HK-2 (cell line): ENCODE measurements around the gene TMTC2.

Source experiments
- DNase-seq: peaks from one replicate; pipeline ENCODE4 v3.0.0-alpha.2; 2018; ENCODE audit not compliant: unreplicated experiment

Gene TMTC2

DNA sequence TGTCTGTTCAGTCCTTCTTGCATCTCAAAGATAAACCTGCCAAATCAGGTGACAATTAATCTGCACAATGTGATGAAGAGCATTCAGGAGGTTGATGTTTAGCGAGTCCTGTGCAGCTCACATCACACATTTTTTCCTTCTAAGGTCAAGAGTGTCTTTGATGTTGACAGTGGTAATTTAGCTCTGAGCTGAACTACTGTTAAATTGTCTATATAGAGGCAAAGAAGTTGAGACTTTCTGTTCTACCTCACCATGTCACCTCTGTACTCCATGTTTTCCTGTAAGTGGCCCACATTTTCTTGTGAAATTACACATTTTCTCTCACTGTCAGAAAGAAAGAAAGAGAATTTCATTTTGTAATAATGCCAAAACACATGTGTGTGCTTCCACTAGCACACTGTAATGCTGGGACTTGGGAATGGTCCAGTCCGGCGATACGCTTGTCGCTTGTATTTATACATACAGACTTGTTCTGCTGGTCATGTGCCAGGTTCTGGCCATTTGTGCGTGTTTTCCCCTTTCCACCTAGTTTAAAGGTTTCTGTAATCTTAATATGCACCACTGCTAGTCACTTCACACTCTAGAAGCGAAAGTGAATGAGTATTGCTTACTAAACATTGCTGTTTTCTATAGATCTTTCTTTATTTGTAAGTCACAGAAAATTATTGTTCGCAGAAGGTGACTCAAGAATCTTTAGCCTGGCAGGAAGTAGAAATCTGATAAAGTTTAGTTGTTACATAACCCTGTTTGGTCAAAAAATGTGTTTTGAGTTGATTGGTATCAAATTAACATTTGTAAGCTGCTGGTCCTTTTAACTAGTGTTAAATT lies 328.9 kb downstream of the TMTC2 start:
- DNase-seq, result no peak

DNA sequence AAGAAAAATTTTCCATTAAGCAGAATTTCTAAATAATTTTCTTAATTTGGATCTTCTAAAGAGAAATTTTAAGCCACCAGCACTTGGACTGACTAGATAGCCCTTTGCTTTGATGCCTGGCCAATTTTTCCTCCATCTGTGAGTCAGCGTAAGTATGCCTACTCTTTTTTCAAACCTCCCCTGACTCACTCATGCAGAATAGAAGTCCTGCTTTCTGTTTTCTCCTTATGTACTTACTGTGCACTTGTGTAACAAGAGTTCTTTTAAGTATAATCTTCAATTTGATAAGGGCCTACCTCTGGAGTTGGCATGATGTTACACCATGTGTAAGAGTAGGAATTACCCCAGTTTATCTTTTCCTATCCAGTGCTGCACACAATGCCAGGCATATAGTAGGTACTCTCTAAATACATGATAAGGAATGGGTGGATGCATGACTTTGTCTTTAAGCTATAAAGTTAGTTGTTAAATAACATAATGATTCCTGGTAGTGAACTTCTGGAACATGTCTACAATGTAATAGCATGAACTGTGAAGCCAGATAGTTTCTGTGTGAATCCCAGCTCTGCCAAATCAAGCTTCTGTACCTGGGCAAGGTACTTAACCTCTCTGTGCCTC lies 329.6 kb downstream of the TMTC2 start:
- no peak for DNase-seq

DNA sequence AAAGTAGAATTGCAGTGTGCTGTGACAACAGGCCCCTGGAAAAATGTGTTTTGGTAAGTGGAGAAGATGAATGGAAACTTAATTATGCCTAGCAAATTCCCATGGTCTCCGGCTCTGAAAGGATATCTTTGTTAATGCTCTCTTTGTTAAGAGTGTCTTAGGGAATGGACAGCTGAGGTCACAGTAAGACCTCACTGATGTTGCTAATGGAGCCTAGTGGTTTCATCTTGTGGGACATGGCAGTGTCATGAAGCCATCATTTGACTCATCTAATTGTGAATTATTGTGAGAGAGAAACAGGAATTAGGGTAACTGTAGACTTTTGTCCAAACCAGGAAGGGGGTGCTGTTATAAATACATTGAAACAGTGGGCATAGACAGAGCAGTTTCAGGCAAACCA lies 330.3 kb downstream of the TMTC2 start:
- no peak for DNase-seq

DNA sequence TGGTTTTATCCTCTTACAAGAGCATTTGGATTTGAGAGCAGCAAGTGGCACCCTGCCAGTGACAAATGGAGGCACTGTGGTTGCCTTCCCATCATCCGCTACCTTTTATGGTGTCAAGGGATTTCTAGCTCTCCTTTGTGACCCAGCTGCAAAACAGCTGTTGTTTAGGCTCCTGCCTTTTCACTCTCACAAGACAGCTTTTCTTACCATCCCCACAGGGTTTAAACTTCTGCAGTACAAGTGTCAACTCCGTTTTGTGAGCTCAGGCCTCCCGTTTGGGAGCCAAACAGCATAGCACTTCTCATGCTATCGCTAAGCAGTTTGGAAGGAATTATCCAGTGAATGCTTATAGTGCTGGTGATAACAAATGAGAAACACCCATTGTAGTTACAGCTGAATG lies 331.4 kb downstream of the TMTC2 start:
- no peak for DNase-seq

DNA sequence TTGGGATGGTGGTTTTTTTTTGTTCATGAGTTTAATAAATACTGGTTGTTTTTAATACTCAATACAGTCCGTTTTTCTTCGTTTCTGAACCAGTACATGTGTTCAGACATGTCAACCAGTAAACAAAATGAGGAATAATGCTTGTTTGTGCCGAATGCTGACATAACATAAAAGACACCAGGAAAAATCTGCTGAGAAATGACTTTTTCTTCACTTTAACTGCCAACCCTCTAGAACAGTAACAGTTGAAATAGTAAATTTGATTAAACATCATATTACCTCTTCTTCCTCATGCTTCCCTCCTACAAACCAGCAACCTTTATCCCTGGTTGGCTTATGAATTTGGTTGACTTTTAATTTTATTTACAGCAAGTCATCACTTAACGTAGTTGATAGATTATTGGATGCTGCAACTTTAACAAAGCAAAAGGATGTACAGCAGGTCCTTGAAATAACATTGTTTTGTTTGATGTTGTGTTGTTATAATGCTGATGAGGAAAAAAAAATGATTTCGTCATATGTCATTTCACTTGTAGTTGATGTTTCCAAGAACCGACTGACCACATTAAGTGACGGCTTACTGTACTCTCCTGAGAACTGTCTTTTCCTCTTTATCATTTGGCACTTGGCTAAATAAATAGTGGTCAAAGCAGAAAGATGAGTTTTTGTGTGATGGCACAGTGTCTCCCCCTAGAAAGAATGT lies 340.5 kb downstream of the TMTC2 start:
- DNase-seq, result no peak

DNA sequence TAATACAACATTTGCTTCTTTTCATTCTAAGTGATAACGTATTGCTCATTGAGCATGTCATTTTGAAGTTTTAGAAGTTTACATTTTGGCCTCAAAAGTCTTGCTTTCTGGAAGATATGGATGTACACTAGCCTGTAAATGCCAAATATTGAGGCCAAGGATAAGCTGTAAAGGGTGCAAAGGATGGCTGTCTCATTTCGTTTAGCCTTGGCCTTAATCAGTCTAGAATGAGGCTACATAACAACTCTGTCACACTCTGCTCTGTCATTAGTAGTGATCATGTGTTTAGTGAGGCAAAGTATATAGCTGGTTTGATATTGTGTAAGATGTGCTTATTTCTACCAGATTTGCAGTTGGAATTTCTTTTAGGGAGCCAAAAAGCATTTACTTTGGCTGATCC lies 344.5 kb downstream of the TMTC2 start:
- no peak for DNase-seq

DNA sequence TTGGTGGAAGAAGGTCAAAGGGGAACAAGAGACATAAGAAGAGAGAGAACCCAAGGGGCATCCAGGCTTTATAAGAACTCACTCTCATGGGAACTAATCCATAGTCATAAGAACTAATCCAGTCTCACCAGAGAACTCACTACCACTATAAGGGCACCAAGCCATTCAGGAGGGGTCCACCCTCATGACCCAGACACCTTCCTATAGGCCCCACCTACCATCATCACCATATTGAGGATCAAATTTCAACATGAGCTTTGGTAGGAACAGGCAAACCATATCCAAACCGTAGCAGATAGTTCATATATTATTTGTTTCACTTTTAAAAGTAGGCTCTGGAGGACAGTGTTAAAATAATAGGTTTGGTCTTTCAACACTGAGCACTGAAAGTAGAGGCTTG lies 350.1 kb downstream of the TMTC2 start:
- no peak for DNase-seq

DNA sequence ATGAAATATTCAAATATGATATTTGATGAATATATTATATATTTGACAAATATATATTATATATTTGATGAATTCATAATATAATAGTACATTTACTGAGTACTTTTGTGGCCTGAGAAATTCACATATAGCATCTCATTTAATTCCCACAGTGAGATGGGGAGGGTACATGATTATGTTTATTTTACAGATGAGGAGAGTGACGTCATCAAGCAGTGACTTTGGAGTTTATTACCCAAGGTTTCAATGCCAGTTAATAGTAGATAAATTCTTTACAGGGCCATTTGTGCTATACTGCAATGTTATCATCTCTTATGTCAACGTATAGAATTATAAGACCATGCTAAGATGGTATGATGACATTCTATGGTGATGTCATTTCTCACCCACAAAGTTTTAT lies 352.7 kb downstream of the TMTC2 start:
- no peak for DNase-seq

DNA sequence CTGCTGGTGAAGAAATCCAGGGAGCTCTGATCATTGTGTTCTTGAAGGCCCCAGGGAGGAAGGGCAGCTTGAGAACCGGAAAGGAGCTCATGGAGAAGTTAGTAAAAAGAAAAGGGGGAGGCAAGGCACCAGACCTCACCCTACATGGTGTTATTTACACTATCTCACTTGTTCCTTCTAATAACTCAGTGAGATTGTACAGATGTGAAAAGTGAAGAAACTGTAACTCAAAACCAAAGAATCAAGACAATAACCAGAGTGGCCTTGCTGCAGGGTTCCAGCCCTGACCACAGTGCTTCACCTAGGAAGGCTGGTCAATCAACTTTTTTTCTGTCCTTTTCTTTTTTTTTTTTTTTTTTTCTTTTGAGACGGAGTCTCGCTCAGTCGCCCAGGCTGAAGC lies 353.6 kb downstream of the TMTC2 start:
- DNase-seq, result no peak

DNA sequence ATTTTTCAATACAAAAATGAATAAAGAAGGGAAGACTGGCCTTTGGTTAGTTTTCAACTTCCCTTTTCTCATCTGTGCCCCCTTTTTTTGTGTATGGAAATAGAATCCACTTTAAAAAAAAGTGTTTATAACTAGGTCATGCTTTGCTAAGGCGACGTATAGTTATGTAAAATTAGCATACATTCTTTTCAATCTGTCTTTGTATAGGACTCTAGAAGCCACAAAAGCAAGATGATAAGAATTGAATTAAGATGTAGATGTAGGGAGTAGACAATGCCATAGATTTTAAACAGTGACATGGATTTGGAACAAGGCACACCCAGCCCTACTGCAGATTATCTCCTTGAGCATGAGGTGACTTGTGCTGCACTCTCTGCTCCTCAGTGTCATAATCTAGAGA lies 354.3 kb downstream of the TMTC2 start:
- DNase-seq, result no peak

DNA sequence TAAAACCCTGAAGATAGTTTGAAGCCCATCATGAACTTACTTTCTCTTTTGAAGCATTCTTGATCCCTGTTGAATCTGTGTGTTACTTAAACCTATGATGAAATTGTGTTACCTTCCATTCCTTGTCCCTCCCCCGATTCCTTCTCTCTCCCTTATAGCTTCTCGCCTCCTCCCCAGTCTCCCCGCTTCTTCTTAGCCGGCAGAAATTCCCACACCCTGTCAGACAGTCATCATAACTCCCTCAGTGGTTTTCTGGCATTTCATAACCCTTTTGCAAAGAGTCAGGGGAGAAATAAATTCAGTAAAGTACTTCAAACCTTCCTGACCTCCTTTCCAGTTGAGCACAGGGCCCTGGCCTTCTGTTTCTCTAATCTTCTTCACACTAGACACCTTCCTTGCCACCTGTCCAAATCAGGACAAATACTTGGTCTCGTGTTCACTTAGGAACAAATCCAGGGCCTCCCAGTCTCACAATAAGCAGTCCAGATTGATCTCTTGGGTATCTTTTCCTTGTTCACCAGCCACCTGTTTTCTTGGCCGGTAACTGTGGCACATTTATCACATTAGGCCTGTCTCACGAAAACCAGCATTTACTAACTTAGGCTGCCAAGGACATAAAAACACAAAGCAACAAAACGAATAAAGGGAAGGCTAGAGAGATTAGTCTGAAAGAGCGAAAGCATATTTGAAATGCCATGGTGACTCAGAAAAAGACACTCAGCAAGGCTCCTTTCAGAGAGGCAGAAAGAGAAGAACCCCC lies 355.9 kb downstream of the TMTC2 start:
- DNase-seq, result no peak

DNA sequence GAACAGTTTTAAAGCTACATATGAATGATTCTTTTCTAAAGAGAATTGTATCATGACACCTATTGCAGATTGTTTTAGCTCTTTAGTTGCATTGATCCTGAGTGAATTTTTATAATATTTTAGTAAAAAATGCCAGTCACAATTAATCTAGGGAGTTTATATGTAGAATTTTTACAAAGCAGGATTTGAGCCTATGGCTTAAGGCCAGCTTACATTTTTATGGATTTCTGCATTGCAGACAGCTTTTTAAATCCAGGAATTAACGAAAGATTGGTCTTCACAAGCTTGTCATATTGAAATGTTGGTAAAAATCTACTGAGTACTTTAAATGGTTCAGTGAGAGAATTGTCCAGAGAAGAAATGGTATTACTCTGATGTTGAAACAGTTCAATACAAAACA lies 358.0 kb downstream of the TMTC2 start:
- no peak for DNase-seq

DNA sequence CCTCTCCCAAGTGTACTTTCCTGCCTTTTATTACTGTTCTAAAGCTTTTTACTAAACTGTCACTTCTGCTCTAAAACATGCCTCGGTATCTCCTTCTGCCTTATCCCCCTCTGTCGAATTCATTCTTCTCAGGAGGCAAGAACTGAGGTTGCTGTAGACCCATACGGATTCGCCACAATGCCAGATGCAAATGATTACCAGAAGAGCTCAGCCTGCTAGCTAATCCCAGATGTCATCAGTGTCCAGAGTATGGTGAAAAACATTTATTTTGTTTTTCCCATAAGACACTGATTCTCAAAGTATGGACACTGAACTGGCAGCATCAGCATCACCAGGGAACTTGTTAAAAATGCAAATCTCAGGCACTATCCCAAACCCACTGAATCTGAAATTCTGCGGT lies 359.3 kb downstream of the TMTC2 start:
- DNase-seq, result no peak

DNA sequence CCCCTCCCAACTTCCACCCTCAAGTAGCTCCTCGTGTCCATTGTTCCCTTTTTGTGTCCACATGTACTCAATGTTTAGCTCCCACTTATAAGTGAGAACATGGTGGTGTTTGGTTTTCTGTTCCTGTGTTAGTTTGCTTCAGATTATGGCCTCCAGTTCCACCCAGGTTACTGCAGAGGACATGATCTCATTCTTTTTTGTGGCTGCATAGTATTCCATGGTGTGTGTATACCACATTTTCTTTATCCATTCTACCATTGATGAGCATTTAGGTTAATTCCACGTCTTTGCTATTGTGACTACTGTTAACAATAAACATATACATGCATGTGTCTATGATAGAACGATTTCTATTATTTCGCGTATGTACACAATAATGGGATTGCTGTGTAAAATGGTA lies 362.6 kb downstream of the TMTC2 start:
- no peak for DNase-seq

DNA sequence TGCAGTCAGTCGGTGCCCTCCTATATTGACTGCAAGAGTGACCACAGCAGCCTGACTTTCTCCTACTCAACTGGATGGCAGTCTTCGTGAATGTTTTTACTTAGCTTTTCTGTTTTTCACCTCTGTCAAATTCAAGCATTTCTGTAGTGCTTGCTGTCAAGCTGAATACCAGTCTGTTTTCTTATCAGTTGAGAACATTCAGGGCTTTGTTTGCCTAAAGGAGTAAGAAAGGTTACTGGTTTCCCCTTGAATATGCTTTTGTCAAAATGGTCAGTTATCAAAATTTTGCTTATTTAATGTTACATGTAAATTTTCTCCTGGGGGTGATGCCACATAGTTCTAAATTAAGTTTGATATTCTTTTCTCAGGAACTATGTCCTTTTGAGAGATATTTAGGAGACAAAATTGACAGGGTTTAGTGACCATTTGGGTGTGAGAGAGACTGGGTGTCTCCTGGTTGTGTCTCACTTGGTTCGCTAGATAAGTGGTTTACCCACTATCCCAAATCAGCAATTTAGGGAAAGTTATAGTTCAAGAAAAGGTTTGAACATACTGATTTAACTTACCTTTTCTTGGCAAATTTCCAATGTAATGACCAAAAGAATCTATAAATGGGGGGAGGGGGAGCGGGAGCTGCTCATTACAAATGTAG lies 366.3 kb downstream of the TMTC2 start:
- no peak for DNase-seq

DNA sequence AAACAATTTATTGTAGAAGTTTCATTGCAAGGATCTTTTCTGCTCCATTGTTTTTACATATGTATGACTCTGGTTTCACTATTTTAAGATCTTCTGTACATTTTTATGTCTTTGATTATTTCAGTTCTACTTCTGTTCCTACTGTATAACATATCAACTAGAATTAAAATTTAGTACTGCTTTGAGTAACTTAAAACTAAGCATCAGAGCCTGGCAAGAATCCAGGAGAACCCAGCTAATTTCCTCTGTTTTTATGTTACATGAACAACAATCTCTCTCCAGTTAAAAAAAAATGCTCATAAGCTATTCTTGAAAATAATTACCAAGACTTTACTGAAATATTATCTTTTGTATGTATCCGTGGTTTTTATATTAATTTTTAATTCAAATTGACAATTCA lies 370.7 kb downstream of the TMTC2 start:
- DNase-seq, result no peak

DNA sequence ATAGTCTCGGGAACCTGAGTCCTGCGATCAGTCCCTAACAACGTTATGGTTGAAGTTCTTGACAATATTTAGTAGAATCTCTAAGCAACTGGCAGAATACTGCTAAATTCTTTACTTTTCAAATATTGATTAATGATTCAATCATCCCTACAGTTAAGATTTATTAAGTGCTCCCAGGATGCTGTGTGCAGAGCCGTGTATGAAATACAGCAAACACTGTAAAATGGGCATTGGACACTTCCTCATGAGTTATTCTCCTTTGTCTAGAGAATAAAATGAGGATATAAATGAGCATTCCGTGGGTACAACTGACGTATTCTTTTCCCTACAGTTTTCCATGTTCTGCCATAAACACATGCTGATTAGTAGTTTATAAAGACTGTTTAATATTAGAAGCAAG lies 372.4 kb downstream of the TMTC2 start:
- no peak for DNase-seq

DNA sequence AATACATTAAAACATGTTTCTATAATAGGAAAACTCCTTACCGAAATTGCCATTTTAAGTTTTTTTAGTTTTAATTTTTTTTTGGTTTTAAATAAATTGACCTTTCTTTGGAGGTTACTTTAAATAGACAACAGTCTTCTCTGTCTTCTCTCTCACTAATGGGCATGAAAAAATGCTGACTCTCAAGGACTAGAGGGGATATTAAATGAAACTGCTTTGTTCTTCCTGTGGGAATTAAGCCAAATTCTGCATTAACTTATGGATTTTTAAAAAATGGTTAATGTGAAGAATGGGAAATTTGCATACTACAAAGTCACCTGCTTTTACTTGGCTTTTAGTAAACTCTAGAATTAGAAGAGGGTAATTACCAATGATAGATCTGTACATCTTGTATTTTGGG lies 378.9 kb downstream of the TMTC2 start:
- DNase-seq, result no peak

DNA sequence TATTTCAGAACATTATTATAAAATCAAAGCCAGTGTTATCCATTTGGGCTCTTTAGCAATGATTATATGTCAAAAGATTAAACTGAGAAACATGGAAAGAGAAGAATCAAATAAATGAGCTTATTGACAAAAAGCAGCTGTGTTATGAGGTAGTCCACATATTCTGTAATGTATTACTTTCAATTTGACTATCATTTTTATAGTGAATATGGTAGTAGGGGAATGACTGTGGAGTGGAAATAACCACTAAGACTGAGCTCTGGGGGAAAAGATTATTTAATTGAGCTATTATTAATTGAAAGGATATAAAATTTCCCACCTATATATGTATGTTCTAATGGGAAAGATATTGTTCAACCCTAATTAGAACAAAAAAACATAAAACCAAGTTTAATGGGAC lies 381.3 kb downstream of the TMTC2 start:
- DNase-seq, result no peak

DNA sequence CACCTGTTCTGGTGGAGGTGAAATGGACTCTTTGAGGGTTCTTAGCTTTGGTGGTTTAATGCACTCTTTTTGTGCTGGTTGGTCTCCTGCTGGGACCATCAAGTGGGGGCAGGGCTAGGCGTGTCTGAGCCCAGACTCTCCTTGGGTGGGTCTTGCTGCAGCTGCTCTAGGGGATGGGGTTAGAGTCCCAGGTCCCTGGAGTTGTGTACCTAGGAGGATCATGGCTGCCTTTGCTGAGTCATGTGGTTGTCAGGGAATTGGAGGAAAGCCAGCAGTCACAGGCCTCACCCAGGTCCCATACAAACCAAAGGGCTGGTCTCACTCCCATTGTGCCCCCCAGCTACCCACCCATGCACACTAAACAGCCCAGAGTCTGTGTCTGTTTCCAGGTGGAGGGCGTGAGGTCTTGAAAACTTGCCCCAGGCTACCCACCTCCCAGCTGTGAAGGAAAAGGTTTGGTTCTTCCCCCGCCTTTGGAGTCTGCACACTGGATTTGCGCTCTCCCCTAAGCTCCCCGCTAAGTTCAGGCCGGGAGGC lies 387.7 kb downstream of the TMTC2 start:
- no peak for DNase-seq

DNA sequence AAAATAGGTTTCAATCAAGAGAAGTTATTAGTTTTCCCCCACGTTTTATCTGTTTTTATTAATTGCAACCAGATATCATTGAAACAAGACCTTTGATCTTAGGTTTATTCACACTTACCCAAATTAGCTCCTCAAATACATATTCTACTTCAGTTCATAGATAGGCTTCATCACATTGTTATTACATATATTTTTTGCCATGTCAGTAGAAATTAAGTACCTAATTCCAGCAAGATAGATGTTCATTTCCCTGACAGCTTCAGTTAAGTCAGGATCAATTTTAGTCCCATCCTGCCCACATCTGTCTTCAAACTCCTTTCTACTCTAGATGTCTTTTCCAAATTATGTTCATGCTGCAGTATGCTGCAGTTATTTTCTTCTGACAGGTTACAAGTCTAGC lies 388.8 kb downstream of the TMTC2 start:
- no peak for DNase-seq

DNA sequence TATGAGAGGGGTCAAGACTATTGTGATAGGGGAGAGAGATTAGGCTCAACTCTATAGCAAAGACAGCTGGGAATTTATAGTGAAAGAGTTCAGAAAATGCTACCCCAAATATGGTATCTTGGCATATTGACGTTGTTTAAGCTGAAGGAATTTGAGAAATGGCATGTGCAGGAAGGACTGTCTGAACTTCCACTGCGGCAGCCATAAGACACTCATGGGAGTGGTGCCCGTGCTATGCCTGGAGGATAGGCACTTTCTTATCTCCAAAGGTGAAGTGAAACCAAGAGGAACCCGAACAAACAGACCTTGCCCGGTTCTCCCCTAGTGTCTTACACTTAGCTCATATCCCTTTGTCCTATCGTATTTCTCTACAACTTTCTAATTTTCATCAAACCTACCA lies 390.3 kb downstream of the TMTC2 start:
- no peak for DNase-seq
